HG02588 (cell line): Measurements from ENCODE around the gene FRY.

ENCODE experiments used
- ATAC-seq: cut with Tn5 transposase; IDR thresholded peaks from one replicate; pipeline ENCODE4 v1.9.1; 2021; ENCODE audit warnings: mild to moderate bottlenecking, moderate library complexity; ENCODE audit not compliant: unreplicated experiment

FRY gene

GRCh38 chr13:32297206-32297605 lies 265.6 kb downstream of the FRY start:
- ATAC-seq = no peak

GRCh38 chr13:32298695-32299094 lies 267.1 kb downstream of the FRY start:
- no peak for ATAC-seq

GRCh38 chr13:32299893-32300292 lies 268.3 kb downstream of the FRY start:
- ATAC-seq = no peak

- ATAC-seq = no peak
These were observed 268.8 kb downstream of the FRY start for GRCh38 chr13:32300406-32300805.

- no peak for ATAC-seq
These were observed 269.3 kb downstream of the FRY start for GRCh38 chr13:32300920-32301319.

- no peak for ATAC-seq
These were observed 270.9 kb downstream of the FRY start for GRCh38 chr13:32302461-32302860.

- ATAC-seq = no peak
These were observed 274.1 kb downstream of the FRY start for GRCh38 chr13:32305646-32306045.

- ATAC-seq = no peak
These were observed 277.9 kb downstream of the FRY start for GRCh38 chr13:32309312-32310133.

- no peak for ATAC-seq
These were observed 278.6 kb downstream of the FRY start for GRCh38 chr13:32310134-32310706.

GRCh38 chr13:32311188-32311897 lies 279.8 kb downstream of the FRY start:
- ATAC-seq = no peak

GRCh38 chr13:32314271-32315237 lies 283.0 kb downstream of the FRY start:
- ATAC-seq = peak; percentile 14

GRCh38 chr13:32315238-32316027 lies 283.9 kb downstream of the FRY start, which contains the start of the genes BRCA2 and ZAR1L:
Gene BRCA2 (plus strand): TSS chr13:32315508. CDS start chr13:32316461, 953 bp downstream.
Gene ZAR1L (minus strand): TSS chr13:32315363. CDS start chr13:32311925, 3,438 bp downstream.
- peak; percentile 94 for ATAC-seq

- peak; percentile 54 for ATAC-seq
These were observed 284.4 kb downstream of the FRY start for GRCh38 chr13:32316028-32316339.

- ATAC-seq = no peak
These were observed 284.9 kb downstream of the FRY start for GRCh38 chr13:32316501-32316900.

- no peak for ATAC-seq
These were observed 286.3 kb downstream of the FRY start for GRCh38 chr13:32317716-32318465.

- ATAC-seq = no peak
These were observed 289.0 kb downstream of the FRY start for GRCh38 chr13:32320528-32320927.

- ATAC-seq = no peak
These were observed 292.3 kb downstream of the FRY start for GRCh38 chr13:32323912-32324311.

GRCh38 chr13:32330441-32330840 lies 298.9 kb downstream of the FRY start:
- ATAC-seq = no peak

GRCh38 chr13:32334671-32335070 lies 303.1 kb downstream of the FRY start:
- ATAC-seq = no peak
